ENCODE measurements around the gene ZNF304. TPM values are rescaled to one million over a fixed set of nuclear protein-coding genes. Genes with fewer than 3 reads are reported as not detected.
A peak's percentile ranks its signal among the peaks of the same experiment; 100 is the strongest.

Gene ZNF304
- total and polyA plus RNA-seq, 2 of the 13 experiments (the other 11 are each of a cell fraction or from before 2014, with no cell fraction given): 3.4 to 8.0 TPM

GRCh38 chr19:57389730-57390598 lies 38.9 kb downstream of the ZNF304 start, which contains the start of gene ZNF548 (continued):
- TF ChIP-seq ZBTB46 (CRISPR knock-in tag; IDR thresholded peaks at IDR 0.05; ENCODE audit: borderline replicate concordance) (no peak), CCDC6 (CRISPR knock-in tag; IDR thresholded peaks at IDR 0.05) (peak; percentile 80; the same call in 1 of the 2 replicates), ZBED4 (CRISPR knock-in tag; IDR thresholded peaks at IDR 0.05; ENCODE audit: borderline replicate concordance) (no peak; the same call in 1 of the 2 replicates), HNRNPL (IDR thresholded peaks at IDR 0.05; ENCODE audit: low read depth, low read length) (no peak), RFX1 (IDR thresholded peaks at IDR 0.05) (peak; percentile 68), ZFP1 (CRISPR knock-in tag; IDR thresholded peaks at IDR 0.05) (no peak), RORA (CRISPR knock-in tag; IDR thresholded peaks at IDR 0.05) (no peak), RNF2 (conservative IDR thresholded peaks at IDR 0.05; ENCODE audit: low read depth) (no peak), KAT7 (CRISPR knock-in tag; IDR thresholded peaks at IDR 0.05; ENCODE audit: borderline replicate concordance) (no peak), MLLT10 (CRISPR knock-in tag; IDR thresholded peaks at IDR 0.05) (no peak)
- TF ChIP-seq, protein P1, sequence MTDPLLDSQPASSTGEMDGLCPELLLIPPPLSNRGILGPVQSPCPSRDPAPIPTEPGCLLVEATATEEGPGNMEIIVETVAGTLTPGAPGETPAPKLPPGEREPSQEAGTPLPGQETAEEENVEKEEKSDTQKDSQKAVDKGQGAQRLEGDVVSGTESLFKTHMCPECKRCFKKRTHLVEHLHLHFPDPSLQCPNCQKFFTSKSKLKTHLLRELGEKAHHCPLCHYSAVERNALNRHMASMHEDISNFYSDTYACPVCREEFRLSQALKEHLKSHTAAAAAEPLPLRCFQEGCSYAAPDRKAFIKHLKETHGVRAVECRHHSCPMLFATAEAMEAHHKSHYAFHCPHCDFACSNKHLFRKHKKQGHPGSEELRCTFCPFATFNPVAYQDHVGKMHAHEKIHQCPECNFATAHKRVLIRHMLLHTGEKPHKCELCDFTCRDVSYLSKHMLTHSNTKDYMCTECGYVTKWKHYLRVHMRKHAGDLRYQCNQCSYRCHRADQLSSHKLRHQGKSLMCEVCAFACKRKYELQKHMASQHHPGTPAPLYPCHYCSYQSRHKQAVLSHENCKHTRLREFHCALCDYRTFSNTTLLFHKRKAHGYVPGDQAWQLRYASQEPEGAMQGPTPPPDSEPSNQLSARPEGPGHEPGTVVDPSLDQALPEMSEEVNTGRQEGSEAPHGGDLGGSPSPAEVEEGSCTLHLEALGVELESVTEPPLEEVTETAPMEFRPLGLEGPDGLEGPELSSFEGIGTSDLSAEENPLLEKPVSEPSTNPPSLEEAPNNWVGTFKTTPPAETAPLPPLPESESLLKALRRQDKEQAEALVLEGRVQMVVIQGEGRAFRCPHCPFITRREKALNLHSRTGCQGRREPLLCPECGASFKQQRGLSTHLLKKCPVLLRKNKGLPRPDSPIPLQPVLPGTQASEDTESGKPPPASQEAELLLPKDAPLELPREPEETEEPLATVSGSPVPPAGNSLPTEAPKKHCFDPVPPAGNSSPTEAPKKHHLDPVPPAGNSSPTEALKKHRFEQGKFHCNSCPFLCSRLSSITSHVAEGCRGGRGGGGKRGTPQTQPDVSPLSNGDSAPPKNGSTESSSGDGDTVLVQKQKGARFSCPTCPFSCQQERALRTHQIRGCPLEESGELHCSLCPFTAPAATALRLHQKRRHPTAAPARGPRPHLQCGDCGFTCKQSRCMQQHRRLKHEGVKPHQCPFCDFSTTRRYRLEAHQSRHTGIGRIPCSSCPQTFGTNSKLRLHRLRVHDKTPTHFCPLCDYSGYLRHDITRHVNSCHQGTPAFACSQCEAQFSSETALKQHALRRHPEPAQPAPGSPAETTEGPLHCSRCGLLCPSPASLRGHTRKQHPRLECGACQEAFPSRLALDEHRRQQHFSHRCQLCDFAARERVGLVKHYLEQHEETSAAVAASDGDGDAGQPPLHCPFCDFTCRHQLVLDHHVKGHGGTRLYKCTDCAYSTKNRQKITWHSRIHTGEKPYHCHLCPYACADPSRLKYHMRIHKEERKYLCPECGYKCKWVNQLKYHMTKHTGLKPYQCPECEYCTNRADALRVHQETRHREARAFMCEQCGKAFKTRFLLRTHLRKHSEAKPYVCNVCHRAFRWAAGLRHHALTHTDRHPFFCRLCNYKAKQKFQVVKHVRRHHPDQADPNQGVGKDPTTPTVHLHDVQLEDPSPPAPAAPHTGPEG (CRISPR knock-in tag; IDR thresholded peaks at IDR 0.05): no peak
- TF ChIP-seq, protein P2, sequence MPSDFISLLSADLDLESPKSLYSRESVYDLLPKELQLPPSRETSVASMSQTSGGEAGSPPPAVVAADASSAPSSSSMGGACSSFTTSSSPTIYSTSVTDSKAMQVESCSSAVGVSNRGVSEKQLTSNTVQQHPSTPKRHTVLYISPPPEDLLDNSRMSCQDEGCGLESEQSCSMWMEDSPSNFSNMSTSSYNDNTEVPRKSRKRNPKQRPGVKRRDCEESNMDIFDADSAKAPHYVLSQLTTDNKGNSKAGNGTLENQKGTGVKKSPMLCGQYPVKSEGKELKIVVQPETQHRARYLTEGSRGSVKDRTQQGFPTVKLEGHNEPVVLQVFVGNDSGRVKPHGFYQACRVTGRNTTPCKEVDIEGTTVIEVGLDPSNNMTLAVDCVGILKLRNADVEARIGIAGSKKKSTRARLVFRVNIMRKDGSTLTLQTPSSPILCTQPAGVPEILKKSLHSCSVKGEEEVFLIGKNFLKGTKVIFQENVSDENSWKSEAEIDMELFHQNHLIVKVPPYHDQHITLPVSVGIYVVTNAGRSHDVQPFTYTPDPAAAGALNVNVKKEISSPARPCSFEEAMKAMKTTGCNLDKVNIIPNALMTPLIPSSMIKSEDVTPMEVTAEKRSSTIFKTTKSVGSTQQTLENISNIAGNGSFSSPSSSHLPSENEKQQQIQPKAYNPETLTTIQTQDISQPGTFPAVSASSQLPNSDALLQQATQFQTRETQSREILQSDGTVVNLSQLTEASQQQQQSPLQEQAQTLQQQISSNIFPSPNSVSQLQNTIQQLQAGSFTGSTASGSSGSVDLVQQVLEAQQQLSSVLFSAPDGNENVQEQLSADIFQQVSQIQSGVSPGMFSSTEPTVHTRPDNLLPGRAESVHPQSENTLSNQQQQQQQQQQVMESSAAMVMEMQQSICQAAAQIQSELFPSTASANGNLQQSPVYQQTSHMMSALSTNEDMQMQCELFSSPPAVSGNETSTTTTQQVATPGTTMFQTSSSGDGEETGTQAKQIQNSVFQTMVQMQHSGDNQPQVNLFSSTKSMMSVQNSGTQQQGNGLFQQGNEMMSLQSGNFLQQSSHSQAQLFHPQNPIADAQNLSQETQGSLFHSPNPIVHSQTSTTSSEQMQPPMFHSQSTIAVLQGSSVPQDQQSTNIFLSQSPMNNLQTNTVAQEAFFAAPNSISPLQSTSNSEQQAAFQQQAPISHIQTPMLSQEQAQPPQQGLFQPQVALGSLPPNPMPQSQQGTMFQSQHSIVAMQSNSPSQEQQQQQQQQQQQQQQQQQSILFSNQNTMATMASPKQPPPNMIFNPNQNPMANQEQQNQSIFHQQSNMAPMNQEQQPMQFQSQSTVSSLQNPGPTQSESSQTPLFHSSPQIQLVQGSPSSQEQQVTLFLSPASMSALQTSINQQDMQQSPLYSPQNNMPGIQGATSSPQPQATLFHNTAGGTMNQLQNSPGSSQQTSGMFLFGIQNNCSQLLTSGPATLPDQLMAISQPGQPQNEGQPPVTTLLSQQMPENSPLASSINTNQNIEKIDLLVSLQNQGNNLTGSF (CRISPR knock-in tag; IDR thresholded peaks at IDR 0.05): no peak

All from HepG2 (cell line).